ENCODE data around the gene E2F8.
"Not testable (repeated sequence)": the region's sequence is repeated elsewhere in the genome, so short reads cannot be mapped to it uniquely, and the experiment has no call there.

Gene E2F8

GRCh38 chr11:19240420-19241259 lies at the start of gene E2F8:
Gene E2F8 (minus strand): TSS chr11:19240945. CDS start chr11:19240121, 824 bp downstream.
- DNase-seq, result peak; percentile 69

GRCh38 chr11:19290356-19290755 lies 49.6 kb upstream of the E2F8 start:
- DNase-seq, result no peak

GRCh38 chr11:19288256-19288655 lies 47.5 kb upstream of the E2F8 start:
- no peak for DNase-seq

GRCh38 chr11:19286411-19286810 lies 45.7 kb upstream of the E2F8 start:
- no peak for DNase-seq

GRCh38 chr11:19284881-19285280 lies 44.1 kb upstream of the E2F8 start:
- no peak for DNase-seq

- DNase-seq, result no peak
Measured at GRCh38 chr11:19283991-19284390, 43.2 kb upstream of the E2F8 start.

- DNase-seq, result no peak
Measured at GRCh38 chr11:19281555-19281954, 40.8 kb upstream of the E2F8 start.

- DNase-seq, result no peak
Measured at GRCh38 chr11:19281041-19281440, 40.3 kb upstream of the E2F8 start.

GRCh38 chr11:19279451-19279850 lies 38.7 kb upstream of the E2F8 start:
- no peak for DNase-seq

- DNase-seq, result no peak
Measured at GRCh38 chr11:19276859-19277808, 36.4 kb upstream of the E2F8 start.

GRCh38 chr11:19275496-19275895 lies 34.8 kb upstream of the E2F8 start:
- DNase-seq, result no peak

GRCh38 chr11:19273219-19273618 lies 32.5 kb upstream of the E2F8 start:
- DNase-seq, result not testable (repeated sequence)

- DNase-seq, result no peak
Measured at GRCh38 chr11:19268909-19269308, 28.2 kb upstream of the E2F8 start.

GRCh38 chr11:19267567-19267966 lies 26.8 kb upstream of the E2F8 start:
- no peak for DNase-seq

GRCh38 chr11:19263333-19263732 lies 22.6 kb upstream of the E2F8 start:
- no peak for DNase-seq

- peak; percentile 47 for DNase-seq
Measured at GRCh38 chr11:19259487-19260345, 19.0 kb upstream of the E2F8 start.

GRCh38 chr11:19258641-19259230 lies 18.0 kb upstream of the E2F8 start:
- DNase-seq, result no peak

GRCh38 chr11:19254441-19254840 lies 13.7 kb upstream of the E2F8 start:
- DNase-seq, result not testable (repeated sequence)

GRCh38 chr11:19253817-19254216 lies 13.1 kb upstream of the E2F8 start:
- DNase-seq, result no peak

GRCh38 chr11:19253153-19253745 lies 12.5 kb upstream of the E2F8 start:
- DNase-seq, result no peak

GRCh38 chr11:19252394-19253152 lies 11.8 kb upstream of the E2F8 start:
- no peak for DNase-seq

Data from activated T-cell treated with anti-CD3 and anti-CD28 coated beads for 4 hours (primary cell).